Measurements from ENCODE around the gene JPT1. TPM values are rescaled to one million over a fixed set of nuclear protein-coding genes. Genes with fewer than 3 reads are reported as not detected.

The JPT1 gene
- total RNA-seq, 1 donor = 30.2 TPM

GRCh38 chr17:75087558-75088453 is 66.5 kb downstream of the JPT1 start, which contains the start of gene SLC16A5:
TSS of gene SLC16A5 (plus strand) at chr17:75087954. CDS start at chr17:75093637, 5,683 bp downstream.
- peak in 1 of 3 donors; percentile 46 for DNase-seq (ENCODE audit: low read depth in 2 of 3, low spot score in 2 of 3)

- DNase-seq (ENCODE audit: low read depth in 2 of 3, low spot score in 2 of 3) = no peak
Observed at GRCh38 chr17:75087182-75087557, 67.1 kb downstream of the JPT1 start.

DNA sequence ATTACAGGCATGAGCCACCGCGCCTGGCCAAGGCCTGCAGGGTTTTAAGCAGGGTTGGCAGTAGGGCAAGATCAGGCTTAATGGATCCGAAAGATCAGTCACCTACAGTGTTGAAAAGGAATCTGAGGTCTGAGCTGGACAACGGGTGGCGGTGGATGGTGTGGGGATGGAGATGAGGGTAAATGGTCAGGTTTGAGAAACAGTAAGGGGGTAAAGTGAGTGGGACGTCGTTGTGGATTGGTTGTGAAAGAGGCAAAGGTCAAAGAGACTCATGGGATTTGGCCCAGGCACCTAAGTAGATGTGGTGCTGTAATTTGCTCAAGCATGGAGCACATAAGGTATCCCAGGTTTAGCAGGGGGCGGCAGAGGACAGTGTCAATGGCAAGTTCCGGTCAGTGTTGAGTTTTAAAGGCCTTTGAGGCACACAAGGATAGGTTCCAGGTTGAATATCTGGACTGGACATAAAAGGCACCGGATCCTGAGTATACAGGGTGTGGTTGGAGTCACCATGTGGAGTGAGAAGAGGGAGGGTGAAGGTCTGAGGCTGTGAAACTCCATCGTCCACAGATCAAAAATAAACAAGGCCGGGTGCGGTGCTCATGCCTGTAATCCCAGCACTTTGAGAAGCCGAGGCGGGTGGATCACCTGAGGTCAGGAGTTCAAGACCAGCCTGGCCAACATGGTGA is 67.7 kb downstream of the JPT1 start:
- DNase-seq (ENCODE audit: low read depth in 2 of 3, low spot score in 2 of 3) = no peak

Small RNA genes within 50 kb of the gene (small RNA-seq; reads per million reads assigned to genes)
- gene RF00019 = not detected

Other genes with a start within 250 kb of the JPT1 start
- under 0.01 TPM for gene USH1G, start 231.3 kb downstream of the JPT1 start, total RNA-seq
- gene OTOP2, start 230.2 kb downstream of the JPT1 start, total RNA-seq = not detected
- gene OTOP3, start 218.6 kb downstream of the JPT1 start, total RNA-seq = not detected
- 1.1 TPM for gene HID1, start 181.8 kb downstream of the JPT1 start, total RNA-seq
- gene CDR2L, start 166.9 kb downstream of the JPT1 start, total RNA-seq = 2.2 TPM
- gene MRPL58, start 141.8 kb downstream of the JPT1 start, total RNA-seq = 16.7 TPM
- gene ATP5PD, start 107.5 kb downstream of the JPT1 start, total RNA-seq = 73.5 TPM
- 18.6 TPM for gene KCTD2, start 107.3 kb downstream of the JPT1 start, total RNA-seq
- gene SLC16A5, start 66.6 kb downstream of the JPT1 start, total RNA-seq = 47.4 TPM
- gene ARMC7, start 44.5 kb downstream of the JPT1 start, total RNA-seq = 10.8 TPM
- 87.5 TPM for gene NT5C, start 22.8 kb downstream of the JPT1 start, total RNA-seq
- 50.9 TPM for gene SUMO2, start 28.4 kb upstream of the JPT1 start, total RNA-seq
- 35.8 TPM for gene NUP85, start 51.2 kb upstream of the JPT1 start, total RNA-seq
- 31.0 TPM for gene GGA3, start 107.1 kb upstream of the JPT1 start, total RNA-seq
- 38.2 TPM for gene MRPS7, start 107.4 kb upstream of the JPT1 start, total RNA-seq
- 53.1 TPM for gene MIF4GD, start 116.7 kb upstream of the JPT1 start, total RNA-seq
- gene SLC25A19, start 134.9 kb upstream of the JPT1 start, total RNA-seq = 28.8 TPM

Measured in hematopoietic multipotent progenitor cell (in vitro differentiated cells).